Lung (tissue), 12 donors: ENCODE measurements around the gene AQP1. TPM values are rescaled to one million over a fixed set of nuclear protein-coding genes. Genes with fewer than 3 reads are reported as not detected.
A peak's percentile ranks its signal among the peaks of the same experiment; 100 is the strongest.

ENCODE experiments used
- ATAC-seq: fragments of 200-7000 bp; cut with Tn5 transposase; one replicate; pipeline ENCODE4 v1.9.1; 2020; ENCODE audit warnings: moderate number of reproducible peaks; ENCODE audit not compliant: insufficient read depth, low FRiP score
- DNase-seq, 3 donors: peaks; one replicate each; pipeline ENCODE4 v3.0.0-alpha.2; 2013 to 2017
- H3K27ac ChIP-seq, 2 donors: one replicate each; pipeline ENCODE4 v1.5.1; 2013; ENCODE audit warnings: mild to moderate bottlenecking in 2 of 2, moderate library complexity in 2 of 2, control low read depth in 1 of 2, inconsistent platforms in 1 of 2, low read depth in 1 of 2, low read length in 1 of 2
- H3K27me3 ChIP-seq, 3 donors: one replicate each; pipeline ENCODE4 v1.5.1; 2013; ENCODE audit warnings: low read length in 2 of 3; ENCODE audit not compliant: control insufficient read depth in 3 of 3, insufficient read depth in 3 of 3
- H3K36me3 ChIP-seq, 4 donors: one replicate each; pipeline ENCODE4 v1.5.1; 2013; ENCODE audit warnings: low read length in 4 of 4, mild to moderate bottlenecking in 1 of 4, moderate library complexity in 1 of 4; ENCODE audit not compliant: control insufficient read depth in 4 of 4, insufficient read depth in 4 of 4
- H3K4me1 ChIP-seq, 5 donors: one replicate each; pipeline ENCODE4 v1.5.1; 2013; ENCODE audit warnings: low read length in 5 of 5, mild to moderate bottlenecking in 2 of 5, moderate library complexity in 1 of 5; ENCODE audit not compliant: control insufficient read depth in 5 of 5, insufficient read depth in 5 of 5
- H3K4me3 ChIP-seq: one replicate; pipeline ENCODE4 v1.5.1; 2013; ENCODE audit warnings: mild to moderate bottlenecking, control low read depth, moderate library complexity
- H3K9ac ChIP-seq, 2 donors: one replicate each; pipeline ENCODE4 v1.5.1; 2013; ENCODE audit warnings: low read length in 2 of 2, control low read depth in 1 of 2; ENCODE audit not compliant: insufficient read depth in 1 of 2
- H3K9me3 ChIP-seq, 4 donors: one replicate each; pipeline ENCODE4 v1.5.1; 2013; ENCODE audit warnings: low read length in 3 of 4, mild to moderate bottlenecking in 1 of 4, moderate library complexity in 1 of 4; ENCODE audit not compliant: control insufficient read depth in 4 of 4, insufficient read depth in 3 of 4
- WGBS, 2 donors: extraction: QIAGEN DNeasy Blood & Tissue Kit; methylation state at CpG; one replicate each; pipeline ENCODE4 v1.1.7; 2013; 5-methylcytosine and 5-hydroxymethylcytosine counted together
- polyA plus RNA-seq, 2 donors: library from polyadenylated mRNA; stranded (reverse); fragments of 200-250 nt; gene quantifications; one replicate each; pipeline ENCODE4 v1.2.1, GENCODE V29; 2013
- total RNA-seq, 2 donors: library from RNA; depleted of rRNA in 1 of 2; stranded (reverse); fragments of >200 nt in 1 of 2; gene quantifications; one replicate each; pipeline ENCODE4 v1.2.1, GENCODE V29; 2014 to 2021
- TF ChIP-seq, protein P1 (sequence below): IDR thresholded peaks from 2 replicates; pipeline ENCODE4 v1.5.1; 2012; ENCODE audit warnings: mild to moderate bottlenecking; ENCODE audit errors: control extremely low read depth, extremely low read depth
- donor health status: control.
- donor health status: control.
- donor health status: Bipolar disorder and iron deficiency.
- donor health status: healthy.
- donor health status: DM: yes; HTN: yes; CAD: no.

Gene AQP1
- total and polyA plus RNA-seq, 4 donors, result 267 to 655 (median 428) TPM

DNA sequence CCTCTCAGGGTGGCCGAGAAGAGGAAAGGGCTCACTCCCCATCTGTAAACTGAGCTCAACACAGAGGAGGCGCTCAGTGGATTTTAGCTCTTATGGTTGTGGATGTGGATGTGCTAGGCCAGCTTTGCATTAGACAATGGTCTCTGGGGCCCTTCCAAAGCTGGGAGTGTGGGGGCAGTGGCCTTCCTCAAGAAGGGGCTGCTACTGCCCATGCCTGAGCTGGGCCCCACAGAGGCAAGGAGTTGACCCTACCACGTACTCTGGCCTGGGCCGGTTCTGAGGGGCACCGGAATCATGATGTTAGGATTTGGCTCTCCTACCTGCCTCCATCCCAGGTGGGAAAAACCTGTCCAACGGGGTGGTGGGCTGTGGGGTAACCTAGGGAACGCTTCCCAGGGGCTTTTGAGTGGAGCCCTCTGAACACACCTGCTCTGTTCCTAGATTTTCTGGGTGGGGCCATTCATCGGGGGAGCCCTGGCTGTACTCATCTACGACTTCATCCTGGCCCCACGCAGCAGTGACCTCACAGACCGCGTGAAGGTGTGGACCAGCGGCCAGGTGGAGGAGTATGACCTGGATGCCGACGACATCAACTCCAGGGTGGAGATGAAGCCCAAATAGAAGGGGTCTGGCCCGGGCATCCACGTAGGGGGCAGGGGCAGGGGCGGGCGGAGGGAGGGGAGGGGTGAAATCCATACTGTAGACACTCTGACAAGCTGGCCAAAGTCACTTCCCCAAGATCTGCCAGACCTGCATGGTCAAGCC lies 11.5 kb downstream of the AQP1 start:
- 92 to 94% methylated on average over 18 to 19 of the region's 19 CpGs for WGBS, 2 donors

DNA sequence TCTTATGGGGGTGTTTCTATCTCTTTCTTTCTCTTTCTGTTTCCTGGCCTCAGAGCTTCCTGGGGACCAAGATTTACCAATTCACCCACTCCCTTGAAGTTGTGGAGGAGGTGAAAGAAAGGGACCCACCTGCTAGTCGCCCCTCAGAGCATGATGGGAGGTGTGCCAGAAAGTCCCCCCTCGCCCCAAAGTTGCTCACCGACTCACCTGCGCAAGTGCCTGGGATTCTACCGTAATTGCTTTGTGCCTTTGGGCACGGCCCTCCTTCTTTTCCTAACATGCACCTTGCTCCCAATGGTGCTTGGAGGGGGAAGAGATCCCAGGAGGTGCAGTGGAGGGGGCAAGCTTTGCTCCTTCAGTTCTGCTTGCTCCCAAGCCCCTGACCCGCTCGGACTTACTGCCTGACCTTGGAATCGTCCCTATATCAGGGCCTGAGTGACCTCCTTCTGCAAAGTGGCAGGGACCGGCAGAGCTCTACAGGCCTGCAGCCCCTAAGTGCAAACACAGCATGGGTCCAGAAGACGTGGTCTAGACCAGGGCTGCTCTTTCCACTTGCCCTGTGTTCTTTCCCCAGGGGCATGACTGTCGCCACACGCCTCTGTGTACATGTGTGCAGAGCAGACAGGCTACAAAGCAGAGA lies 12.2 kb downstream of the AQP1 start:
- 92 to 97% methylated on average over 13 of the region's 13 CpGs for WGBS, 2 donors

More for the DNA sequence above, 11.5 kb downstream of the AQP1 start:
- H3K36me3 ChIP-seq, result peaks cover 0 to 23% (median 2%) of the 10 kb centered on the region in 4 donors
- no peak overlapping the region for H3K9ac ChIP-seq
- TF ChIP-seq, protein P1, sequence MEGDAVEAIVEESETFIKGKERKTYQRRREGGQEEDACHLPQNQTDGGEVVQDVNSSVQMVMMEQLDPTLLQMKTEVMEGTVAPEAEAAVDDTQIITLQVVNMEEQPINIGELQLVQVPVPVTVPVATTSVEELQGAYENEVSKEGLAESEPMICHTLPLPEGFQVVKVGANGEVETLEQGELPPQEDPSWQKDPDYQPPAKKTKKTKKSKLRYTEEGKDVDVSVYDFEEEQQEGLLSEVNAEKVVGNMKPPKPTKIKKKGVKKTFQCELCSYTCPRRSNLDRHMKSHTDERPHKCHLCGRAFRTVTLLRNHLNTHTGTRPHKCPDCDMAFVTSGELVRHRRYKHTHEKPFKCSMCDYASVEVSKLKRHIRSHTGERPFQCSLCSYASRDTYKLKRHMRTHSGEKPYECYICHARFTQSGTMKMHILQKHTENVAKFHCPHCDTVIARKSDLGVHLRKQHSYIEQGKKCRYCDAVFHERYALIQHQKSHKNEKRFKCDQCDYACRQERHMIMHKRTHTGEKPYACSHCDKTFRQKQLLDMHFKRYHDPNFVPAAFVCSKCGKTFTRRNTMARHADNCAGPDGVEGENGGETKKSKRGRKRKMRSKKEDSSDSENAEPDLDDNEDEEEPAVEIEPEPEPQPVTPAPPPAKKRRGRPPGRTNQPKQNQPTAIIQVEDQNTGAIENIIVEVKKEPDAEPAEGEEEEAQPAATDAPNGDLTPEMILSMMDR, result no peak
- DNase-seq (peak in 1 of 3 donors; percentile 10), ATAC-seq (no peak)
- H3K4me1 ChIP-seq, result peaks cover 0 to 36% (median 5%) of the 10 kb centered on the region in 5 donors
- H3K27me3 ChIP-seq, result no peaks in the 10 kb centered on the region
- H3K9me3 ChIP-seq, result peaks cover 0 to 6% (median 2%) of the 10 kb centered on the region in 4 donors
- peak overlapping the region in 1 of 2 donors; percentile 44 for H3K27ac ChIP-seq
- H3K4me3 ChIP-seq, result no peak overlapping the region

GRCh38 chr7:30924624-30925023 lies 13.0 kb downstream of the AQP1 start:
- TF ChIP-seq, protein P1, result no peak

More for the DNA sequence above, 12.2 kb downstream of the AQP1 start:
- no peak for ATAC-seq
- H3K27ac ChIP-seq, result no peak overlapping the region
- no peak overlapping the region for H3K9ac ChIP-seq
- H3K36me3 ChIP-seq, result peaks cover 0 to 23% (median 2%) of the 10 kb centered on the region in 4 donors
- peaks cover 0 to 29% (median 5%) of the 10 kb centered on the region in 5 donors for H3K4me1 ChIP-seq
- peaks cover 0 to 6% (median 2%) of the 10 kb centered on the region in 4 donors for H3K9me3 ChIP-seq
- peak in 1 of 3 donors; percentile 5 for DNase-seq
- no peak overlapping the region for H3K4me3 ChIP-seq
- TF ChIP-seq, protein P1, result no peak
- no peaks in the 10 kb centered on the region for H3K27me3 ChIP-seq

More at GRCh38 chr7:30924624-30925023, 13.0 kb downstream of the AQP1 start:
- peaks cover 0 to 23% (median 2%) of the 10 kb centered on the region in 4 donors for H3K36me3 ChIP-seq
- H3K27me3 ChIP-seq, result no peaks in the 10 kb centered on the region
- no peak overlapping the region for H3K4me3 ChIP-seq
- ATAC-seq, result no peak
- H3K27ac ChIP-seq, result no peak overlapping the region
- no peak overlapping the region for H3K9ac ChIP-seq
- peaks cover 0 to 6% (median 2%) of the 10 kb centered on the region in 4 donors for H3K9me3 ChIP-seq
- peaks cover 0 to 27% (median 5%) of the 10 kb centered on the region in 5 donors for H3K4me1 ChIP-seq
- DNase-seq, result no peak
